ENCODE data around the gene ANXA2.
"Not testable (repeated sequence)": the region's sequence is repeated elsewhere in the genome, so short reads cannot be mapped to it uniquely, and the experiment has no call there.

ANXA2 gene

DNA sequence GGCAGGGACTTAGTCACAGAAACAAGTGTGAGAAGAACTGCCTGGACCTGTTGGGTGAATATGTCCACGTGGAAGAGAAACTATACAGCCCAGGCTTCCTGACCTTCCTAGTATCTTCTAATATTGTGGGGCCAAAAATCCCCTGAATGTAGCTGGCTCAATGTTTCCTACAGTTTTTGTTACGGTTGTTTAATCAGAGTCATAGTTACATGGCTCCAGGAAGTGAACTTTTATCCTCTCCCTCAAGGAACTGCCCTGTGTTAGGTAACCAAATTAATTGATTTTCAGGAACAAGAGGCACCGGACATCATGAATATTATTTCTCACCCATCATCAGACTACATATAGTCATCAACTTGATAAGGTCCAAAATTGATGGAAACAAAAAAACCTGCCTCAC is 59.0 kb downstream of the ANXA2 start:
- DNase-seq = no peak

GRCh38 chr15:60337076-60337475 is 60.7 kb downstream of the ANXA2 start:
- DNase-seq = no peak

GRCh38 chr15:60335296-60335695 is 62.5 kb downstream of the ANXA2 start:
- DNase-seq = not testable (repeated sequence)

- DNase-seq = no peak
Observed at GRCh38 chr15:60328852-60329443, 68.8 kb downstream of the ANXA2 start.

DNA sequence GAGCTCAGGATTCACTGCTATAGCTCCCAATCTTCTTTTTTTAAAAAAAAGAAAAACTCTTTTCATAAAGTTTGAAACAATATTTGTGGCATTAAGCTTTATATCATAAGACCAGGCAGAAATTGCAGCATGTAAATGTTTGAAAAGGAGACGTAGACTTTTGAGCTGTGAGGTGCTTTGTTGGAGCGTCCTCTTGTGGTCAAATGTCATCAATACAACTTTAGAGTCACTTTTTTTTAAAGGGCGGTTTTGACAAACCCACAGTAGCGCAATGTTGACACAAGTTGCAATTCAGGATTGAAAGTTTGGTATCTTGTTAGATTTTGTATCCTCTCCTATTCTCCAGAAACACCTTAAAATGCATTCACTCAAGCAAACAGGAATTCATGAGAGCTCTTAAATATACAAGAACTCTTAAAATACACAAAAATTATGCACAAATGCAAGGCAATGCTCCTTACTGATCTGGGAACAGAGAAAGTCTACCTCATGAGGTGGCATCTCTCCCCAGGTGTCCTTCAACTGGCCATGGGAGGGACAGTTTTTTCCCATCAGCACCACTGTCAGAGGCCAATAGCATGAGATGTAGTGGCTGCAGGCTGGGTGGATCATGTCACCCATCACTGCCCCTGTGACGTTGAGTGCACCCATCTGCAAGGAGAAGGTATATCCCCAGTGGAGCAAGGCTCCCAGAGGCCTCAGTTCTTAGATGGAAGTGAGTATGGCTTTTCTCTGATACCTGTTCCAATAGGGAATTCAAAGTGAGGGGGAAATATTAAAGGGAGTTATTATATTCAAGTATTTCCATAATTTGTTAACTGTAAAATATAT is 70.7 kb downstream of the ANXA2 start:
- no peak for DNase-seq

GRCh38 chr15:60326343-60326742 is 71.4 kb downstream of the ANXA2 start:
- DNase-seq = no peak

DNA sequence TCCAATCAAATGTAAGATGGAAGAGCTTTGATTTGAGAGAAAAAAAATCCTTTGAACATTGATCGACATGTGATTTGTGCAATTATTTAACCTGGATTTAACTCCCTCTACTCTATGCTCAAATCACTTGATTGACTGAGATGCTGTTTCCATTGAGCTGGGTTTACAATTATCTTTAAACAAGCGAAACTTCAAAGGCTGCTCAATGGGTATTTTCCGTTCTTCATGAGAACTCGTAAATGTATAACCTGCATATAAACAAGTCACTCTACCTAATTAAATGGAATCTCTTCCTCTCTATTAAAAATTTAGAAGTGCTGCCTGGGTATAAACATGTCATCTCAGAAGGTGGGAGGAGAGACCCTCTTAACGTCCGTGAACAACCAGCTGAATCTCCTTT is 71.9 kb downstream of the ANXA2 start:
- no peak for DNase-seq

DNA sequence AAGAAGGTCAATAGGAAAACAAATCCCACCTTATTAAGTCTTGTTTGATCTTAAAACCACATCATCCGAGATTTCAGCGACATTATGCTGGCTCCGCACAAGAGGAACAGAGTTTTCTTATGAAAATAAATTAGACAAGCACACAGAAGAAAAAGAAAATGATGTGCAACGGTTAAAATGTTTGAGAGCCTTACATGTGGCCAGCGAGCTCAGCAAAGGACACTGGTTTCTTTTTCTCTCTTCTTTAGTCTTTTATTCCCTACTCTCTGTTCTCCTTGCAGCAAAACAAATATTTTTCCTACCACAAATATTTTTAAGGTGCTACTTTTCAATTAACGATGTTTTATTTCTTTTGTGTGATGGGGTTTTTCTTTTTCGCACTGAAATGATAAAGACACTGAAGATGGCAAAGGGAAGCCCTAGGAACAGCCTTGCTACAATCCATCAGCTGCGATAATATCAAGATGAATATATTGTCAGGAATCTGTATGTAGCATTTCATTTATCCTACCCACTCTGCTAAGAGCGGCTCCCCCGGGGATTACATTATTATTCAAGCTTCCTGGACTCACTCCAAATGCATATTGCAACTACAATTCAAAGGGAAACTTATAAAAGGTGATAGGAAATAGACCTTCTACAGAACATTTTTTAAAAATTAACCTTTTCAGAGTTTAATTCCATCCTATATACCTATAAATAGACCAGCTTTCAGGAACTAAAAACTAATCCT is 72.9 kb downstream of the ANXA2 start:
- DNase-seq = peak; percentile 29

GRCh38 chr15:60323322-60323721 is 74.5 kb downstream of the ANXA2 start:
- DNase-seq = no peak

- no peak for DNase-seq
Observed at GRCh38 chr15:60320365-60320764, 77.4 kb downstream of the ANXA2 start.

DNA sequence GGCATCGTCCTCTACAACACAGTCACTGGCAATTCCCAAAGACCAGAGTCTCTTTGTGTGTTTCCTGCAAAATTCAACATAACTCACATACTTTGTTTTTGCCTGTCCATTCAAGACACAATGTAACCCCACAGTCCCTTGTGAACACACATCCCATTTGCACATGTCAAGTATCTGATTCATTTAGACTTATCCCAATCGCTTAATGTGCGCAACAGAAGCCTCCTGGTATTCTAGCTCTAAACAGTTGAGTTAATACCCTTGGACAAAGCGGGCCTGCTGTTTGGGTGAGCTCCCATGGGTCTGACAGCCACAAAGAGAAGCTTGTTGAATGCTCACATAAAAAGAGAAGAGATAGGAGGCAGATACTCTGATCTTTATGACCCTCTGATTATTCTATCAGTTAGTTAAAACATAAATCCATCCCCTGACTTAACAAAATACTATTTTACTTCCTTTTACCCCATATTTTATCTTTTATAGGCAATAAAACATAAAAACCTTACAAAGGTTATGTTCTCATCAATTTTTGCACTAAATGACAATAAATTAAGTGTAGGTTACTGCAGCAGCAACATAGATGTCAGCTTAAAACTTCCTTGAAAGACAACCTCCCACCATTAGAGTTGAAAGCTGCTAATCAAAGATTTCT is 79.4 kb downstream of the ANXA2 start:
- DNase-seq = no peak

DNA sequence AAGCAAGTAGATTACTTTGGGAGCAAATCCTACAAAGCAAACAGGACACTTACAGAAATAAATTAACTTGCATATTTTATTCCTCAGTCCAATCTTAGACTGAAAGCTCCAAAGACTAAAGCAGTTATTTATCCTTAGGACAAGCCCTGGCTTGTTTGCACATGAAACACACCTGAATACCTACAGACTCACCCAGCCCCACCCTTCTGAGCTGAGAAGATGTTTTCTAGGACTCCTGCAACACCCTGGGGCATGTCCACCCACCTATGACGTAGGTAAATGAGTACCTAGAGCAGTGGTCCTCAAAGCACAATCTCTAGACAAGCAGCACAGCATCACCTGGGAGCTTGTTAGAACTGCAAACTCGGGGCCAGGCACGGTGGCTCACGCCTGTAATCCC is 80.8 kb downstream of the ANXA2 start:
- no peak for DNase-seq

GRCh38 chr15:60315878-60316277 is 81.9 kb downstream of the ANXA2 start:
- no peak for DNase-seq

GRCh38 chr15:60313906-60314305 is 83.9 kb downstream of the ANXA2 start:
- DNase-seq = no peak

- no peak for DNase-seq
Observed at GRCh38 chr15:60307034-60307433, 90.8 kb downstream of the ANXA2 start.

DNA sequence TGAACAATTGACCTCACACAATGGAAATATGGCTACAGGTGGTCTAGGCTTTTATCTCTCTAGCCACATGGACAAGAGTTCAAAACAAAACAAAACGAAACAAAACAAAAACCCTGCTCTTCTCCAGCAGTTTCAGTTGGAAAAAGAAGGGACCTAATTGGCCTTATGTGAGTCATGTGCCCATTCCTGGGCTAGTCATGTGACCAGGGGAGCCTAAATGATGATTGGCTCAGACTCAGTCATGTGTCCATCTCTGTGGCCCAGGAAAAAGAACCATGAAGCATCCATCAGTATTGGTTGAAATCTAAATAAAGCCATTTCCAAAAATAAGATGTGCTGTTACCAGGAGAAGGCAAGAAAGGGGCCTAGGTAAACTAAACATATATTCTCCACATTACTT is 96.8 kb downstream of the ANXA2 start:
- no peak for DNase-seq

DNA sequence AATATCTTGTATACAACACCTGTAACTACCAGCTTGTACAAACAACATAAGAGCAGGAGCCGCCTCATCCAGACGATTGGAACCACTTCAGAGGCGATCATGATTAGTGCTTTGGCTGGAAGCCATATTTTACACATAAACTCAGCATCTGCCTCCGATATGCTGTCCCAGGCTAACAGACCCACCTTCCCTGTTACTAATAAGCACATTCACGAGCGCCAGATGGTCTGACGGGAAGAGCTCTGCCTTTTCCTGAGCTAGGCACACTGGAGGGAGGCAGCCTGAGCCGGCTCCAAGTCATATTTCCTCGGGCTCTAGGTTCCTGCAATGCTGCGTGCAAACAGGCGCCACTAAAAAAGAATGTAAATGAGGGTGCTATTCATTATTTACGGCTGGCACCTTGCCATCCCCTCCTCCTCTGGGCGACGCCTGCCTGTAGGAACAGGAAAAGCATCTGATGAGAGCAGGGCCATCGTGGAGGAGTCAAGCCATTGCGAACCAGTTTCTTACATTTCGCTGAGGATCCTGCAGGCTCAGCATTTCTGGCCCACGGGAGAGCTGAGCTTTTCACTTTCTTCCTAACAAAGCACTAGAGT is 98.2 kb downstream of the ANXA2 start:
- DNase-seq = peak; percentile 100
